ENCODE measurements around the gene NSMCE3.

NSMCE3 gene

DNA sequence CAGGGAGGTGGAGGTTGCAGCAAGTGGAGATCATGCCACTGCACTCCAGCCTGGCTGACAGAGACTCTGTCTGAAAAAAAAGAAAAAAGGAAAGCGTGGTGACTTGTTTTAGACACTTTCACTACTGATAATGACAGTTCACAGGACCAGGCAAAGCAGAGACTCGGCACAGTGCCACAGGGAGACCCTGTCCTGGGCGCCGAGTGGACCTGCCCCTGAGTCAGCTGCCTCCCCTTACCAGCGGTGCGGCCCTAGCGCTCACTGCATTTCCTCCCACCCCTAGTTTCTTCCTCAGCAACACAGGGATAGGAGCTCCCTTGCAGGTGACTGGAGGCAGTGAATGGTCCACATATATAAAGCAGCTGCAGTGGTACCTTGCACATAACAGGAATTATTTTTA, 38.7 kb upstream of the NSMCE3 start:
- no peak overlapping the region for H3K4me3 ChIP-seq
- no peaks in the 10 kb centered on the region for H3K9me3 ChIP-seq
- no peaks in the 10 kb centered on the region for H3K36me3 ChIP-seq
- H3K4me1 ChIP-seq: no peaks in the 10 kb centered on the region
- DNase-seq: no peak
- H3K27ac ChIP-seq: no peak overlapping the region
- intact Hi-C loops (cut with DNase I; ENCODE audit: low total_unique reads): no loop called here
- H3K27me3 ChIP-seq: no peaks in the 10 kb centered on the region
- TF ChIP-seq, protein P1, sequence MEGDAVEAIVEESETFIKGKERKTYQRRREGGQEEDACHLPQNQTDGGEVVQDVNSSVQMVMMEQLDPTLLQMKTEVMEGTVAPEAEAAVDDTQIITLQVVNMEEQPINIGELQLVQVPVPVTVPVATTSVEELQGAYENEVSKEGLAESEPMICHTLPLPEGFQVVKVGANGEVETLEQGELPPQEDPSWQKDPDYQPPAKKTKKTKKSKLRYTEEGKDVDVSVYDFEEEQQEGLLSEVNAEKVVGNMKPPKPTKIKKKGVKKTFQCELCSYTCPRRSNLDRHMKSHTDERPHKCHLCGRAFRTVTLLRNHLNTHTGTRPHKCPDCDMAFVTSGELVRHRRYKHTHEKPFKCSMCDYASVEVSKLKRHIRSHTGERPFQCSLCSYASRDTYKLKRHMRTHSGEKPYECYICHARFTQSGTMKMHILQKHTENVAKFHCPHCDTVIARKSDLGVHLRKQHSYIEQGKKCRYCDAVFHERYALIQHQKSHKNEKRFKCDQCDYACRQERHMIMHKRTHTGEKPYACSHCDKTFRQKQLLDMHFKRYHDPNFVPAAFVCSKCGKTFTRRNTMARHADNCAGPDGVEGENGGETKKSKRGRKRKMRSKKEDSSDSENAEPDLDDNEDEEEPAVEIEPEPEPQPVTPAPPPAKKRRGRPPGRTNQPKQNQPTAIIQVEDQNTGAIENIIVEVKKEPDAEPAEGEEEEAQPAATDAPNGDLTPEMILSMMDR (IDR thresholded peaks at IDR 0.05): no peak

DNA sequence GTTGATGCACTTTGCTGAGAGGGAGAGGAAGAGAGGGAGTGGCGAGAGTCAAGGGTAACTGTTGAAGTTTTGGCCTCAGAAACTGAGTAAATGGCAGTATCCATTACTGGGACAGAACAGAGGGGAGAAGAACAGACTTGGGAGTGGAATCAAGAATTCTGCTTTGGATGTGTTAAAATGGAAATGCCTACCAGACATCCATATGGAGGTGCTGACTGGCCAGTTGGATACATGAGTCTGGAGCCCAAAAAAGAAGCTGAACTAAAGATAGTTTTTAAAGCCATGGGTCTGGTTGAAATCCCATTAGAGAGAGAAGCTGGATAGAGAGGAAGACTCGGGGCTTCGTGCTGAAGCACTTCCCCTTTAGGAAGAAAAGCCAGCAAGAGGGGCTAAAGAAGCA, 35.9 kb upstream of the NSMCE3 start:
- intact Hi-C loops (cut with DNase I; ENCODE audit: low total_unique reads): no loop called here
- no peaks in the 10 kb centered on the region for H3K27me3 ChIP-seq
- TF ChIP-seq, protein P1 (IDR thresholded peaks at IDR 0.05): no peak
- no peak overlapping the region for H3K4me3 ChIP-seq
- no peak overlapping the region for H3K27ac ChIP-seq
- H3K9me3 ChIP-seq: no peaks in the 10 kb centered on the region
- H3K36me3 ChIP-seq: no peaks in the 10 kb centered on the region
- H3K4me1 ChIP-seq: no peaks in the 10 kb centered on the region
- DNase-seq: no peak

DNA sequence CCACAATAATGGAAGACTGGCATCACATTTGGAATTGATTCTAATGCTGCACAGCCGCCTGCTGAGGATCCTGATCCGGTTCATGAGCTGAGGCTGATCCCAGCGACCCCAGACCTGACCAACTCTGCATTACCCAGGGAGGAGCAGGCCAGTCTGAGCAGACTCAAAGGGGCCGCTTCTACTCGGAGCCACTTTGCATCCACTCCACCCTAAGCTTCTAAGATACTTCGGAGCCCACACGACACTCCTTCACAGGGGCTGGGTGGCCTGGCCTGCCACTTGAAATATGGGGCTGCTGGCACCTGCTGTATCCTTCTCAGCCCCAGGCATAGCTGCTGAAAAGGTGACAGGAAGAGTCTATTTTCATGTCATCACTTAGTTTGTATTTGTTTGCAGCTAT, 33.2 kb upstream of the NSMCE3 start:
- no peaks in the 10 kb centered on the region for H3K4me1 ChIP-seq
- H3K27ac ChIP-seq: no peak overlapping the region
- H3K27me3 ChIP-seq: no peaks in the 10 kb centered on the region
- intact Hi-C loops (cut with DNase I; ENCODE audit: low total_unique reads): no loop called here
- no peaks in the 10 kb centered on the region for H3K9me3 ChIP-seq
- no peak for DNase-seq
- no peak overlapping the region for H3K4me3 ChIP-seq
- TF ChIP-seq, protein P1 (IDR thresholded peaks at IDR 0.05): no peak
- H3K36me3 ChIP-seq: no peaks in the 10 kb centered on the region

DNA sequence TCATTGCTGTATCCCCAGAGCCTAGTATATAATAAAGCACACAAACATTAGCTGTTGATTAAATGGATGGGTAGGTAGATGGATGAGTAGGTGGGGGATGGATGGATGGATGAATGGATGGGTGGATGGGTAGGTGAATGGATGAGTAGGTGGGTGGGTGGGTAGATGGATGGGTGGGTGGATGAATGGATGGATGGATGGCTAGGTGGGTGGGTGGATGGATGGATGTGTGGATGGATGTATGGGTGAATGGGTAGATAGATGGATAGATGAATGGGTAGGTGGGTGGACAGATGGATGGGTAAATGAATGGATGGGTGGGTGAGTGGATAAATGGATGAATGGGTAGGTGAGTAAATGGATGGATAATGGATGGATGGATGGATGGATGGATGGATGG, 30.2 kb upstream of the NSMCE3 start:
- Histone ChIP-seq H3K4me1 (no peaks in the 10 kb centered on the region), H3K36me3 (no peaks in the 10 kb centered on the region), H3K27me3 (no peaks in the 10 kb centered on the region), H3K4me3 (no peak overlapping the region), H3K9me3 (no peaks in the 10 kb centered on the region), H3K27ac (no peak overlapping the region)
- TF ChIP-seq, protein P1 (IDR thresholded peaks at IDR 0.05): no peak
- intact Hi-C loops (cut with DNase I; ENCODE audit: low total_unique reads): no loop called here
- DNase-seq: no peak

DNA sequence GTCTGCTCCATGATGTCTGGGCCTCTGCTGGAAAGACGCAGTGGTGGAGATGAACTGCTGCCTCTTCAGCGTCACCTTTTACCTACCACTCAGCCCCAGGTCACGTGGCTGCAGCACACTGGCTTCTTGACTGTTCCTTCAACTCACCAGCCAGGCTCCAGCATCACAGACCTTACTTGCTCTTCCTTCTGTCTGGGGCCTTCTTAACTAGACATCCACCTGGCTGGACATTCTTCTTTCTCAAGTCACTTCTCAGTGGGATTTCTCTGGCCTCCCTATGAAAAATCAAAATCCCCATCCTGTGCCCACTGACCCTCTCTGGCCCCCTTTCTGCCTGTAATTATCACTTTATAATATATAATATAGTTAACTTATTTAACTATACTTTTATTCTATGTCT, 29.7 kb upstream of the NSMCE3 start:
- no peak overlapping the region for H3K4me3 ChIP-seq
- no peak for DNase-seq
- no peak overlapping the region for H3K27ac ChIP-seq
- H3K4me1 ChIP-seq: no peaks in the 10 kb centered on the region
- no peaks in the 10 kb centered on the region for H3K27me3 ChIP-seq
- intact Hi-C loops (cut with DNase I; ENCODE audit: low total_unique reads): no loop called here
- no peaks in the 10 kb centered on the region for H3K9me3 ChIP-seq
- H3K36me3 ChIP-seq: no peaks in the 10 kb centered on the region
- TF ChIP-seq, protein P1 (IDR thresholded peaks at IDR 0.05): no peak

DNA sequence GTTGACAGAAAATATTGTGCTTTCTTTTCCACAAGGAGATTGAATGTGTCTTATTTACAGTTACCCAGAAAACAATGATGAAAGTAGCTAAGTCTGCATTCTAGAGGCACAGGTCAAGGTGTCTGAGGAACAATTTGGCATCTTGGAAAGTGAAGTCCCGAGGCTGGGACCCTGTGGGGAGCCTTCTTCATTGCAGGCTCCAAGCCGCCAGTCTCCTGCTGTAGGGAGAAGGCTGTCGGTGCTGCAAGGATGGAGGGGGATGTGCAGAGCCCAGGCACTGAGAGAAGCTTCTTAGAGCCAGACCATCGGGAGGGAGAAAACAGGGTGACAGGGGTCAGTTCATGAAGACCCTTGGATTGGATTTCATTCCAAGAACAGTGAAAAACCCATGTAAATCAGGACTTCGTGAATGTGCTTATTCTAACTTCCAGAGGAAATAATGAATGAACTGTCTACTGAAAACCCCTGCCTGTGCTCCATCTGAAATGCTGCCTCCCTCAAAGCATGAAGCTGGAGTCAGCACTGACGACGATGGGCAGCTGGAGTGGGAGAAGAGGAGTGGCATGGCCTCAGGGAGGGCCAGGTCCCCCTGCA, 25.2 kb upstream of the NSMCE3 start:
- DNase-seq: no peak
- Histone ChIP-seq H3K27ac (no peak overlapping the region), H3K27me3 (no peaks in the 10 kb centered on the region), H3K36me3 (no peaks in the 10 kb centered on the region), H3K9me3 (no peaks in the 10 kb centered on the region), H3K4me1 (no peaks in the 10 kb centered on the region), H3K4me3 (no peak overlapping the region)
- intact Hi-C loops (cut with DNase I; ENCODE audit: low total_unique reads): no loop called here
- TF ChIP-seq, protein P1 (IDR thresholded peaks at IDR 0.05): no peak
